Nephron progenitor cell (in vitro differentiated cells): ENCODE data around the gene KCTD14.
A peak's percentile ranks its signal among the peaks of the same experiment; 100 is the strongest.
"Not testable (repeated sequence)": the region's sequence is repeated elsewhere in the genome, so short reads cannot be mapped to it uniquely, and the experiment has no call there.

ENCODE experiments used
- DNase-seq: peaks from one replicate; pipeline ENCODE4 v3.0.0; 2021
- H3K27ac Mint-ChIP-seq: 2 replicates; pipeline ENCODE4 v1.8.0; 2021; ENCODE audit warnings: mild to moderate bottlenecking, moderate library complexity, mixed read lengths
- H3K27me3 Mint-ChIP-seq: 2 replicates; pipeline ENCODE4 v1.8.0; 2021; ENCODE audit warnings: mild to moderate bottlenecking, low read depth, mixed read lengths; ENCODE audit not compliant: poor library complexity
- H3K36me3 Mint-ChIP-seq: 2 replicates; pipeline ENCODE4 v1.8.0; 2021; ENCODE audit warnings: low read depth, mixed read lengths
- H3K4me1 Mint-ChIP-seq: 2 replicates; pipeline ENCODE4 v1.8.0; 2021; ENCODE audit warnings: mixed read lengths
- H3K4me3 Mint-ChIP-seq: 2 replicates; pipeline ENCODE4 v1.8.0; 2021; ENCODE audit warnings: mild to moderate bottlenecking, moderate library complexity, mixed read lengths
- H3K9me3 Mint-ChIP-seq: 2 replicates; pipeline ENCODE4 v1.8.0; 2021; ENCODE audit warnings: mild to moderate bottlenecking, moderate library complexity, mixed read lengths
- CTCF ChIP-seq: fragments of 200-600 bp; sonication (generic); IDR thresholded peaks from 2 replicates; pipeline ENCODE4 v1.5.0; 2021; ENCODE audit warnings: antibody characterized with exemption

KCTD14 gene

GRCh38 chr11:78032090-78032489 is 9.0 kb upstream of the KCTD14 start:
- no peak for TF ChIP-seq CTCF
- no peaks in the 10 kb centered on the region for H3K9me3 Mint-ChIP-seq
- peaks cover 14% of the 10 kb centered on the region for H3K4me1 Mint-ChIP-seq
- H3K36me3 Mint-ChIP-seq = no peaks in the 10 kb centered on the region
- peaks cover 2% of the 10 kb centered on the region for H3K27me3 Mint-ChIP-seq
- DNase-seq = no peak
- H3K27ac Mint-ChIP-seq = no peak overlapping the region
- no peak overlapping the region for H3K4me3 Mint-ChIP-seq

- Mint-ChIP-seq H3K4me1 (peaks cover 11% of the 10 kb centered on the region), H3K27me3 (peaks cover 2% of the 10 kb centered on the region), H3K27ac (no peak overlapping the region), H3K36me3 (no peaks in the 10 kb centered on the region), H3K4me3 (no peak overlapping the region), H3K9me3 (no peaks in the 10 kb centered on the region)
- DNase-seq = no peak
- TF ChIP-seq CTCF = no peak
These were observed 8.6 kb upstream of the KCTD14 start for GRCh38 chr11:78031629-78032028.

DNA sequence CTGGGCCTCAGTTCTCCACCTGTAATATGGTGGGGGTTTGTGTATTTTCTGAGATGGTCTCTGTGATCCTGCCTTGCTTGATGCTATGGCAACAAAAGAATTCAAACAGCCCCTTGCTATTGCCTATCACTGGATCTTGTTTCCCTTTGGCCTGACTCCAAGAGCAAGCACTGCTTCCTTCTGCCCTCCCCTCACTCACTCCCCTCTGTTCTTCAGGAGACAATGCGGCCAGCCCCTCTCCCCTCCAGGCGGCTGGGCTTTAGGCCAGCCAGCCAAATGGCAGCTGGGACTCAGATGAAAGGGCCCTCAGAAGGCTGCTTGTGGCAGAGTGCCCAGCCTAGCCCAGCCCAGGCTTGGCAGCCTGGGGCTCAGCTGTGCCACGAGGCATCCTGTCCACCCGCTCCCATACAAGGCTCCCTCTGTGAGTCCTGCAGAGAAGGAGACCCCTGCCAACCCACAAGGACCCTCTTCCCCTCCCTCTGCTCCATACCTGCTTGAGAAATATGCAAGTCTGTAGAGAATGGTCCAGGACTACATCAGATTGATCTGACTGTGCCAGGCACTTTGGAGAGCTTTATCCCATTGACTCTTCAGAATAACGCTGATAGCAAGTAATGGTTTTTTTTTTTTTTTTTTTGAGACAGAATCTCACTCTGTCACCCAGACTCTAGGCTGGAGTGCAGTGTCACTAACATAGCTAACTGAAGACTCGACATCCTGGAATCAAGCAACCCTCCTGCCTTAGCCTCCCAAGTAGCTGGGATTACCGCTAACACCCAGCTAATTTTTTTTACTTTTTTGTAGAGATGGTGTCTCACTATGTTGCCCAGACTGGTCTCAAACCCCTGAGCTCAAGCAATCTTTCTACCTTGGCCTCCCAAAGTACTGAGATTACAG is 7.6 kb upstream of the KCTD14 start:
- DNase-seq = no peak
- H3K36me3 Mint-ChIP-seq = no peaks in the 10 kb centered on the region

DNA sequence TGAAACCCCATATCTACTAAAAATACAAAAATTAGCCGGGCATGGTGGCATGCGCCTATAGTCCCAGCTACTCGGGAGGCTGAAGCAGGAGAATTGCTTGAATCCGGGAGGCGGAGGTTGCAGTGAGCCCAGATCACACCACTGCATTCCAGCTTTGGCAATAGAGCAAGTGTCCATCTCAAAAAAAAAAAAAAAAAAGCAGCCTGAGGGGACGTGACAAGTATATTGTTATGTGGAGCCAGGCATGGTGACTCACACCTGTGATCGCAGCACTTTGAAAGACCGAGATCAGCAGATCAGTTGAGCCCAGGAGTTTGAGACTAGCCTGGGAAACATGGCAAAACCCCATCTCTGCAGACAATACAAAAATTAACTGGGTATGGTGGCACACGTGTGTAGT is 5.3 kb upstream of the KCTD14 start:
- DNase-seq, H3K9me3 Mint-ChIP-seq, H3K4me3 Mint-ChIP-seq, H3K27ac Mint-ChIP-seq, H3K27me3 Mint-ChIP-seq, H3K36me3 Mint-ChIP-seq: not testable (repeated sequence)
- peaks cover 16% of the 10 kb centered on the region for H3K4me1 Mint-ChIP-seq

More for the DNA sequence above, 7.6 kb upstream of the KCTD14 start:
- no peak overlapping the region for H3K4me3 Mint-ChIP-seq
- peaks cover 11% of the 10 kb centered on the region for H3K4me1 Mint-ChIP-seq
- peak overlapping the region; percentile 64 for H3K27ac Mint-ChIP-seq
- H3K9me3 Mint-ChIP-seq = no peaks in the 10 kb centered on the region
- no peaks in the 10 kb centered on the region for H3K27me3 Mint-ChIP-seq
- no peak for TF ChIP-seq CTCF

DNA sequence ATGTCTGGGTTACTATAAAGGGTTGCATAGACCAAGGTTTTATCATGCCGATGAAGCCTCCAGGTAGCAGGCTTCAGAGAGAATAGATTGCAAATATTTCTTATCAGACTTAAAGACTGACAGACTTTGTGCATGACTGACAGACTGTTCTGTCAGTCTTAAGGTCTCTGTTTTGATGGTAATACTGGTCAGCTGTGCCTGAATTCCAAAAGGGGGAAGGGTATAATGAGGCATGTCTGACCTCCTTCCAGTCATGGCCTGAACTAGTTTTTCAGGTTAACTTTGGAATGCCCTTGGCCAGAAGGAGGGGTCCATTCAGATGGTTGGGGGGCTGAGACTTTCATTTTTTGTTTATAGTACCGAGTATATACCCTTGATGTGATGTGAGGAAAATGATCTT is 4.7 kb upstream of the KCTD14 start:
- Mint-ChIP-seq H3K9me3 (no peaks in the 10 kb centered on the region), H3K4me1 (peaks cover 23% of the 10 kb centered on the region), H3K27me3 (no peaks in the 10 kb centered on the region), H3K4me3 (no peak overlapping the region), H3K27ac (no peak overlapping the region), H3K36me3 (no peaks in the 10 kb centered on the region)
- no peak for TF ChIP-seq CTCF
- no peak for DNase-seq

GRCh38 chr11:78025378-78025777 is 2.3 kb upstream of the KCTD14 start:
- DNase-seq = no peak
- Mint-ChIP-seq H3K36me3 (no peaks in the 10 kb centered on the region), H3K27me3 (no peaks in the 10 kb centered on the region), H3K27ac (no peak overlapping the region), H3K4me1 (peaks cover 40% of the 10 kb centered on the region), H3K4me3 (no peak overlapping the region), H3K9me3 (no peaks in the 10 kb centered on the region)
- no peak for TF ChIP-seq CTCF
